Cardiac muscle cell (in vitro differentiated cells and primary cell): ENCODE measurements around the gene TCHHL1. TPM values are rescaled to one million over a fixed set of nuclear protein-coding genes. Genes with fewer than 3 reads are reported as not detected.

Experiments used
- DNase-seq, 2 donors: peaks; one replicate each; pipeline versions ENCODE4 v3.0.0 to v3.0.0-alpha.2; 2010 to 2017; ENCODE audit warnings: low read depth in 1 of 2, low spot score in 1 of 2
- H3K27ac ChIP-seq: fragments of 200-600 bp; sonication (generic); 2 replicates; pipeline ENCODE4 v1.5.1; 2016
- H3K27me3 ChIP-seq: fragments of 200-600 bp; sonication (generic); 2 replicates; pipeline ENCODE4 v1.6.0; 2016; ENCODE audit warnings: control low read depth
- H3K36me3 ChIP-seq: fragments of 200-600 bp; sonication (generic); 2 replicates; pipeline ENCODE4 v1.5.1; 2016; ENCODE audit warnings: control low read depth
- H3K4me1 ChIP-seq: fragments of 200-600 bp; sonication (generic); 2 replicates; pipeline ENCODE4 v1.8.1; 2017; ENCODE audit warnings: low read depth, mild to moderate bottlenecking, mixed run types
- H3K4me3 ChIP-seq: fragments of 200-600 bp; sonication (generic); 2 replicates; pipeline ENCODE4 v1.5.1; 2016; ENCODE audit warnings: mild to moderate bottlenecking
- H3K9me3 ChIP-seq: fragments of 200-600 bp; sonication (generic); 2 replicates; pipeline ENCODE4 v1.5.1; 2017; ENCODE audit warnings: low read depth, mild to moderate bottlenecking, control low read depth
- CTCF ChIP-seq: IDR thresholded peaks from 2 replicates; pipeline ENCODE4 v1.5.1; 2012; ENCODE audit warnings: low read depth, mild to moderate bottlenecking, low read length
- polyA plus RNA-seq: library from polyadenylated mRNA; unstranded; fragments of >200 nt; fragmentation: Nextera tagmentation; extraction: Ambion mirVana; gene quantifications from 2 replicates; pipeline ENCODE4 v1.2.1, GENCODE V29; 2016
- total RNA-seq: library from RNA; depleted of rRNA; stranded (reverse); fragments of >200 nt; gene quantifications from 2 replicates; pipeline ENCODE4 v1.2.3, GENCODE V29; 2016

TCHHL1 gene
- total and polyA plus RNA-seq, 2 experiments from 2014 or later, result not detected

GRCh38 chr1:152049291-152050083 lies 39.4 kb downstream of the TCHHL1 start:
- H3K4me3 ChIP-seq, result no peak overlapping the region
- H3K4me1 ChIP-seq, result peaks cover 9% of the 10 kb centered on the region
- no peak overlapping the region for H3K27ac ChIP-seq
- TF ChIP-seq CTCF, result no peak
- H3K27me3 ChIP-seq, result peaks cover 16% of the 10 kb centered on the region
- H3K9me3 ChIP-seq, result no peaks in the 10 kb centered on the region
- DNase-seq, result peak in 1 of 2 donors; percentile 83
- H3K36me3 ChIP-seq, result no peaks in the 10 kb centered on the region

GRCh38 chr1:152048416-152049009 lies 40.4 kb downstream of the TCHHL1 start:
- TF ChIP-seq CTCF, result no peak
- Histone ChIP-seq H3K27ac (peak overlapping the region; percentile 93), H3K9me3 (no peaks in the 10 kb centered on the region), H3K36me3 (no peaks in the 10 kb centered on the region), H3K4me3 (no peak overlapping the region), H3K4me1 (peaks cover 9% of the 10 kb centered on the region), H3K27me3 (peaks cover 9% of the 10 kb centered on the region)
- DNase-seq, result no peak

- DNase-seq, result peak; percentile 88 to 99
- H3K9me3 ChIP-seq, result no peaks in the 10 kb centered on the region
- H3K4me1 ChIP-seq, result peaks cover 9% of the 10 kb centered on the region
- no peak overlapping the region for H3K4me3 ChIP-seq
- H3K27me3 ChIP-seq, result peaks cover 2% of the 10 kb centered on the region
- H3K36me3 ChIP-seq, result no peaks in the 10 kb centered on the region
- H3K27ac ChIP-seq, result peak overlapping the region; percentile 93
- peak; percentile 77 for TF ChIP-seq CTCF
Measured at GRCh38 chr1:152047730-152048415, 41.0 kb downstream of the TCHHL1 start.

- peak overlapping the region; percentile 93 for H3K27ac ChIP-seq
- H3K9me3 ChIP-seq, result no peaks in the 10 kb centered on the region
- H3K27me3 ChIP-seq, result peaks cover under 1% of the 10 kb centered on the region
- H3K4me3 ChIP-seq, result no peak overlapping the region
- DNase-seq, result no peak
- no peak for TF ChIP-seq CTCF
- H3K36me3 ChIP-seq, result no peaks in the 10 kb centered on the region
- peaks cover 9% of the 10 kb centered on the region for H3K4me1 ChIP-seq
Measured at GRCh38 chr1:152047413-152047729, 41.5 kb downstream of the TCHHL1 start.

- DNase-seq, result peak in 1 of 2 donors; percentile 55
- Histone ChIP-seq H3K27ac (no peak overlapping the region), H3K9me3 (no peaks in the 10 kb centered on the region), H3K4me1 (peaks cover 9% of the 10 kb centered on the region), H3K27me3 (peaks cover 17% of the 10 kb centered on the region), H3K36me3 (no peaks in the 10 kb centered on the region), H3K4me3 (no peak overlapping the region)
- no peak for TF ChIP-seq CTCF
Measured at GRCh38 chr1:152044386-152044785, 44.5 kb downstream of the TCHHL1 start.
